ENCODE results near the gene EP400.

GRCh38 chr12:132062481-132062880 lies 112.7 kb downstream of the EP400 start:
- TF ChIP-seq CTCF (IDR thresholded peaks at IDR 0.05; ENCODE audit: low read depth, low read length, poor library complexity, severe bottlenecking) (no peak), EZH2phosphoT487 (IDR thresholded peaks at IDR 0.05; ENCODE audit: borderline replicate concordance, low read length) (no peak)
